Suprapubic skin (tissue), 4 donors: Measurements from ENCODE around the gene IFT172. TPM values are rescaled to one million over a fixed set of nuclear protein-coding genes. Genes with fewer than 3 reads are reported as not detected.

Source experiments
- DNase-seq, 2 donors: peaks; one replicate each; pipeline ENCODE4 v3.0.0-alpha.2; 2019; ENCODE audit warnings: low spot score in 2 of 2
- H3K27ac ChIP-seq: fragments of 200-600 bp; sonication (generic); one replicate; pipeline ENCODE4 v1.5.1; 2019
- H3K27me3 ChIP-seq: fragments of 200-600 bp; sonication (generic); one replicate; pipeline ENCODE4 v1.5.1; 2019
- H3K36me3 ChIP-seq: fragments of 200-600 bp; sonication (generic); one replicate; pipeline ENCODE4 v1.5.1; 2019
- H3K4me1 ChIP-seq: fragments of 200-600 bp; sonication (generic); one replicate; pipeline ENCODE4 v1.5.1; 2019
- H3K4me3 ChIP-seq: fragments of 200-600 bp; sonication (generic); one replicate; pipeline ENCODE4 v1.5.1; 2019; ENCODE audit warnings: mild to moderate bottlenecking
- H3K9me3 ChIP-seq: fragments of 200-600 bp; sonication (generic); one replicate; pipeline ENCODE4 v1.5.1; 2019
- POLR2AphosphoS5 ChIP-seq, 3 donors: sonication (generic); formaldehyde crosslinking; IDR thresholded peaks; one replicate each; pipeline ENCODE4 v1.6.1; 2017; ENCODE audit warnings: antibody characterized with exemption in 3 of 3
- WGBS: methylation state at CpG from one replicate; pipeline ENCODE4 v1.1.5; 2018; 5-methylcytosine and 5-hydroxymethylcytosine counted together
- total RNA-seq, 4 donors: library from RNA; depleted of rRNA; stranded (reverse); fragments of >200 nt; gene quantifications; one replicate each; pipeline ENCODE4 v1.1.0, GENCODE V29; 2016

The IFT172 gene
- total RNA-seq, 4 donors from 2014 or later: 21.6 to 70.0 (median 27.4) TPM

GRCh38 chr2:27398962-27399361, 90.6 kb downstream of the IFT172 start:
- Histone ChIP-seq H3K27ac (no peak overlapping the region), H3K36me3 (no peaks in the 10 kb centered on the region), H3K27me3 (no peaks in the 10 kb centered on the region), H3K4me3 (no peak overlapping the region), H3K9me3 (no peaks in the 10 kb centered on the region), H3K4me1 (no peaks in the 10 kb centered on the region)
- no peak for TF ChIP-seq POLR2AphosphoS5 (IDR thresholded peaks at IDR 0.05)
- 94% methylated on average over 5 of the region's 5 CpGs for WGBS
- no peak for DNase-seq

Other genes starting within 250 kb of the IFT172 start
- gene SLC30A3, start 226.7 kb downstream of the IFT172 start, total RNA-seq: not detected
- not detected for gene DNAJC5G, start 214.3 kb downstream of the IFT172 start, total RNA-seq
- gene TRIM54, start 207.3 kb downstream of the IFT172 start, total RNA-seq: not detected
- gene UCN, start 181.3 kb downstream of the IFT172 start, total RNA-seq: 1 to 10 TPM in 2 of 4 donors, not detected in 2; 2.1 to 3.9 TPM
- gene MPV17, start 166.6 kb downstream of the IFT172 start, total RNA-seq: 10 to 100 TPM; 51.8 to 87.5 (median 68.4) TPM
- 100 to 1,000 TPM in 1 of 4 donors, 10 to 100 TPM in 3; 53.8 to 160 (median 75.9) TPM for gene GTF3C2, start 133.0 kb downstream of the IFT172 start, total RNA-seq
- gene EIF2B4, start 119.4 kb downstream of the IFT172 start, total RNA-seq: 10 to 100 TPM; 34.3 to 68.2 (median 48.5) TPM
- 10 to 100 TPM; 73.4 to 89.8 (median 76.4) TPM for gene SNX17, start 119.1 kb downstream of the IFT172 start, total RNA-seq
- gene ZNF513, start 109.0 kb downstream of the IFT172 start, total RNA-seq: 10 to 100 TPM in 3 of 4 donors, 1 to 10 TPM in 1; 7.6 to 16.7 (median 11.7) TPM
- gene PPM1G, start 80.2 kb downstream of the IFT172 start, total RNA-seq: 10 to 100 TPM; 37.4 to 54.1 (median 49.3) TPM
- gene NRBP1, start 61.1 kb downstream of the IFT172 start, total RNA-seq: 10 to 100 TPM; 66.8 to 84.3 (median 77.0) TPM
- gene KRTCAP3, start 47.4 kb downstream of the IFT172 start, total RNA-seq: 10 to 100 TPM; 31.0 to 50.1 (median 42.2) TPM
- 1 to 10 TPM; 4.7 to 8.0 (median 5.5) TPM for gene FNDC4, start 5.5 kb upstream of the IFT172 start, total RNA-seq
- 1 to 10 TPM in 1 of 4 donors, under 1 TPM in 2, not detected in 1; 0.56 to 1.0 (median 0.64) TPM for gene GCKR, start 7.1 kb upstream of the IFT172 start, total RNA-seq
- gene ZNF512, start 93.3 kb upstream of the IFT172 start, total RNA-seq: 10 to 100 TPM in 3 of 4 donors, 1 to 10 TPM in 1; 8.1 to 23.5 (median 20.6) TPM
- 1 to 10 TPM; 1.2 to 3.9 (median 3.0) TPM for gene CCDC121, start 139.3 kb upstream of the IFT172 start, total RNA-seq
- 10 to 100 TPM; 21.0 to 30.5 (median 24.2) TPM for gene GPN1, start 139.3 kb upstream of the IFT172 start, total RNA-seq
- 10 to 100 TPM; 17.0 to 27.3 (median 22.2) TPM for gene SUPT7L, start 173.9 kb upstream of the IFT172 start, total RNA-seq
- 10 to 100 TPM; 15.1 to 25.3 (median 20.7) TPM for gene SLC4A1AP, start 174.1 kb upstream of the IFT172 start, total RNA-seq